HCT116 (cell line): Measurements from ENCODE around the gene DENND11. TPM values are rescaled to one million over a fixed set of nuclear protein-coding genes. Genes with fewer than 3 reads are reported as not detected.

Experiments used
- ATAC-seq: fragments of 200-7000 bp; cut with Tn5 transposase; 2 replicates; pipeline ENCODE4 v1.9.1; 2020; ENCODE audit warnings: mild to moderate bottlenecking, moderate library complexity
- BruUV-seq: library from RNA; stranded (reverse); fragments of 400-500 nt; replicated peaks from 2 replicates; lab custom pipeline; 2021; lab: Mats Ljungman, UMichigan
- CTCF ChIA-PET: fragments of 300-600 bp; sonication (Branson Sonifier 250); formaldehyde crosslinking; loops from one replicate; lab custom pipeline; 2021; ENCODE audit warnings: antibody characterized with exemption; lab: Charles Lee
- POLR2A ChIA-PET: fragments of 300-600, 350-600 bp; sonication (Branson Sonifier 250); formaldehyde crosslinking; loops from one replicate; lab custom pipeline; 2021; ENCODE audit warnings: antibody characterized with exemption; lab: Charles Lee
- RAD21 ChIA-PET, 2 experiments: fragments of 300-600 bp; sonication (Branson Sonifier 250); formaldehyde crosslinking; loops; one replicate each; lab custom pipeline; 2023; ENCODE audit warnings: low total read pairs in 2 of 2; ENCODE audit not compliant: uncharacterized antibody in 2 of 2, unreplicated experiment in 2 of 2, low non-redundant PET in 1 of 2; lab: Charles Lee
- DNase-seq: peaks from one replicate; pipeline ENCODE4 v3.0.0-alpha.2; 2010; ENCODE audit warnings: low read depth, low spot score
- H2AFZ ChIP-seq: fragments of 200-600 bp; shearing (Covaris generic), sonication (generic); 2 replicates; pipeline ENCODE4 v1.6.1; 2017; ENCODE audit warnings: low read depth, mixed run types, mixed read lengths, antibody characterized with exemption, low read length; ENCODE audit not compliant: poor library complexity, severe bottlenecking
- H3K27ac ChIP-seq: 2 replicates; pipeline ENCODE4 v1.5.1; 2012; ENCODE audit warnings: low read depth, low read length
- H3K27me3 ChIP-seq: fragments of 200-600 bp; sonication (generic); 2 replicates; pipeline ENCODE4 v1.6.1; 2016; ENCODE audit warnings: mixed run types, low read length, mixed read lengths; ENCODE audit not compliant: insufficient read depth
- H3K36me3 ChIP-seq, 2 experiments: fragments of 200-500 bp in 1 of 2; fragments of 200-600 bp in 1 of 2; sonication (Bioruptor generic) in 1 of 2; sonication (generic) in 1 of 2; 2 replicates each; pipeline versions ENCODE4 v1.5.1 to v1.6.1; 2014 to 2016; ENCODE audit warnings: low read length in 2 of 2, inconsistent platforms in 1 of 2, mixed read lengths in 1 of 2, mixed run types in 1 of 2; ENCODE audit not compliant: insufficient read depth in 2 of 2, control insufficient read depth in 1 of 2
- H3K4me1 ChIP-seq, 2 experiments: fragments of 200-600 bp in 1 of 2; sonication (generic) in 1 of 2; 2 replicates each; pipeline versions ENCODE4 v1.5.1 to v1.6.1; 2012 to 2017; ENCODE audit warnings: low read length in 2 of 2, inconsistent platforms in 1 of 2, mild to moderate bottlenecking in 1 of 2, mixed read lengths in 1 of 2, mixed run types in 1 of 2, moderate library complexity in 1 of 2; ENCODE audit not compliant: insufficient read depth in 2 of 2, control insufficient read depth in 1 of 2
- H3K4me2 ChIP-seq: fragments of 200-600 bp; sonication (generic); 2 replicates; pipeline ENCODE4 v1.6.1; 2017; ENCODE audit warnings: mixed run types, low read length, mixed read lengths
- H3K4me3 ChIP-seq, 2 experiments: fragments of 200-600 bp in 1 of 2; sonication (generic) in 1 of 2; replicated peaks in 1 of 2; 2 replicates each; pipeline ENCODE4 v1.5.1; 2011 to 2016; ENCODE audit warnings: low read length in 2 of 2, control low read depth in 1 of 2, low read depth in 1 of 2, mild to moderate bottlenecking in 1 of 2, mixed read lengths in 1 of 2, mixed run types in 1 of 2
- H3K79me2 ChIP-seq: fragments of 200-600 bp; sonication (generic); 2 replicates; pipeline ENCODE4 v1.6.1; 2017; ENCODE audit warnings: mild to moderate bottlenecking, mixed run types, low read length, moderate library complexity, mixed read lengths; ENCODE audit not compliant: insufficient read depth
- H3K9ac ChIP-seq: fragments of 200-600 bp; sonication (generic); 2 replicates; pipeline ENCODE4 v1.6.1; 2016; ENCODE audit warnings: low read length, mixed read lengths
- H3K9me2 ChIP-seq: fragments of 200-600 bp; sonication (generic), shearing (Covaris generic); 2 replicates; pipeline ENCODE4 v1.6.1; 2017; ENCODE audit warnings: mixed run types, mild to moderate bottlenecking, moderate library complexity; ENCODE audit not compliant: insufficient read depth
- H3K9me3 ChIP-seq, 2 experiments: fragments of 200-500 bp in 1 of 2; fragments of 200-600 bp in 1 of 2; sonication (Bioruptor generic) in 1 of 2; sonication (generic) in 1 of 2; 2 replicates each; pipeline ENCODE4 v1.6.1; 2014 to 2017; ENCODE audit warnings: low read length in 2 of 2, mixed read lengths in 2 of 2, inconsistent platforms in 1 of 2, low read depth in 1 of 2, mild to moderate bottlenecking in 1 of 2, mixed run types in 1 of 2, moderate library complexity in 1 of 2; ENCODE audit not compliant: control insufficient read depth in 1 of 2, insufficient read depth in 1 of 2
- H4K20me1 ChIP-seq: fragments of 200-600 bp; sonication (generic), shearing (Covaris generic); 2 replicates; pipeline ENCODE4 v1.6.1; 2017; ENCODE audit warnings: mixed run types, mild to moderate bottlenecking, moderate library complexity; ENCODE audit not compliant: insufficient read depth
- CBX3 ChIP-seq: IDR thresholded peaks from 2 replicates; pipeline ENCODE4 v1.6.1; 2012; ENCODE audit warnings: low read depth
- CEBPB ChIP-seq: IDR thresholded peaks from 2 replicates; pipeline ENCODE4 v1.6.1; 2012; ENCODE audit warnings: low read depth
- EZH2 ChIP-seq: fragments of 200-600 bp; sonication (generic); IDR thresholded peaks from 2 replicates; pipeline ENCODE4 v1.6.1; 2017; ENCODE audit warnings: antibody characterized with exemption, mixed run types
- JUND ChIP-seq: IDR thresholded peaks from 2 replicates; pipeline ENCODE4 v1.6.1; 2012
- MAX ChIP-seq: IDR thresholded peaks from 2 replicates; pipeline ENCODE4 v1.6.1; 2012
- POLR2AphosphoS5 ChIP-seq: IDR thresholded peaks from 2 replicates; pipeline ENCODE4 v1.6.1; 2011; ENCODE audit warnings: mild to moderate bottlenecking, low read depth, low read length, moderate library complexity
- REST ChIP-seq: IDR thresholded peaks from 2 replicates; pipeline ENCODE4 v1.6.1; 2012; ENCODE audit warnings: low read depth
- SRF ChIP-seq: IDR thresholded peaks from 2 replicates; pipeline ENCODE4 v1.6.1; 2012; ENCODE audit warnings: low read depth
- TCF7L2 ChIP-seq: IDR thresholded peaks from 2 replicates; pipeline ENCODE4 v1.7.0; 2011; ENCODE audit warnings: borderline replicate concordance, inconsistent platforms; ENCODE audit not compliant: insufficient read depth, insufficient read length; ENCODE audit errors: extremely low read depth
- ZBTB33 ChIP-seq: IDR thresholded peaks from 2 replicates; pipeline ENCODE4 v1.6.1; 2011; ENCODE audit warnings: mild to moderate bottlenecking, low read length, moderate library complexity; ENCODE audit not compliant: insufficient replicate concordance; ENCODE audit errors: extremely low read depth
- ZNF274 ChIP-seq: fragments of 200-500 bp; sonication (Bioruptor generic); IDR thresholded peaks from 2 replicates; pipeline ENCODE4 v1.6.1; 2014; ENCODE audit warnings: mild to moderate bottlenecking, low read depth, low read length, inconsistent platforms
- intact Hi-C: fragments of 100-400 bp; cut with micrococcal nuclease; formaldehyde crosslinking; loops from 2 replicates; pipeline ENCODE4 v1.10.0; 2022
- total RNA-seq: library from RNA; stranded (reverse); gene quantifications from one replicate; pipeline ENCODE4 v1.2.1, GENCODE V29; 2021; ENCODE audit not compliant: unreplicated experiment

Gene DENND11
- total RNA-seq, 1 experiment from 2014 or later, result 23.4 TPM

DNA sequence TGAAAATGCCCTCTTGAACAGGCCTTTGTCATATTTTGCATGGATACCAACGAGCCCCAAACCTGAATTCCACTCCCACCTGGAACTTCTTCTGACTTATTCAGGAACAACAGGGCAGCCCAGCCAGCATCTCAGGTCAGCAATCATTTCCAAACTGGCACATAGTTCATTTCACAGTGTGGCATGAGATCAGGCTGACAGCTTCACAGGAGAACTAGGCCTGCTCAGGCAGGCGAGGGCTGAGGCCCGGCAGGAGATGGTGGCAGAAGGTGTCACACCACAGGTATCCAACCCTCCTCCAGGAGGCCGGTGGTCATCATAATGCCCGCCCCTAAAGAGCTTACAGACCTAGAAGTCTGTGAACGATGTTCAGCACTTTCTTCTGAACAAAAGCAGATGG lies 42.5 kb downstream of the DENND11 start:
- intact Hi-C loops, result no loop called here
- CTCF ChIA-PET, result no interaction called here
- TF ChIP-seq TCF7L2 (no peak), REST (no peak), JUND (no peak), CBX3 (no peak), SRF (no peak), ZNF274 (no peak), MAX (no peak), CEBPB (no peak), ZBTB33 (no peak), POLR2AphosphoS5 (no peak), EZH2 (no peak)
- TF ChIP-seq, all 23 proteins: peak for 0
- DNase-seq (no peak), ATAC-seq (no peak)
- no TSS peak for BruUV-seq
- Histone ChIP-seq H3K4me3 (no peak overlapping the region), H3K27ac (no peak overlapping the region), H4K20me1 (no peaks in the 10 kb centered on the region), H3K4me1 (peaks cover 0 to 7% of the 10 kb centered on the region in 2 experiments; a peak in 1 of 4 replicates), H3K9me3 (no peaks in the 10 kb centered on the region), H3K4me2 (no peak overlapping the region), H3K9ac (no peak overlapping the region), H3K27me3 (no peaks in the 10 kb centered on the region), H3K79me2 (no peaks in the 10 kb centered on the region), H2AFZ (no peak overlapping the region), H3K36me3 (peaks cover 7 to 16% of the 10 kb centered on the region in 2 experiments; a peak in 3 of 4 replicates), H3K9me2 (no peaks in the 10 kb centered on the region)
- RAD21 ChIA-PET, result no interaction called here
- POLR2A ChIA-PET, result no interaction called here
